ENCODE results near the gene POLR2E. TPM values are rescaled to one million over a fixed set of nuclear protein-coding genes. Genes with fewer than 3 reads are reported as not detected.

The POLR2E gene
- total RNA-seq, 1 donor, result 48.9 TPM

DNA sequence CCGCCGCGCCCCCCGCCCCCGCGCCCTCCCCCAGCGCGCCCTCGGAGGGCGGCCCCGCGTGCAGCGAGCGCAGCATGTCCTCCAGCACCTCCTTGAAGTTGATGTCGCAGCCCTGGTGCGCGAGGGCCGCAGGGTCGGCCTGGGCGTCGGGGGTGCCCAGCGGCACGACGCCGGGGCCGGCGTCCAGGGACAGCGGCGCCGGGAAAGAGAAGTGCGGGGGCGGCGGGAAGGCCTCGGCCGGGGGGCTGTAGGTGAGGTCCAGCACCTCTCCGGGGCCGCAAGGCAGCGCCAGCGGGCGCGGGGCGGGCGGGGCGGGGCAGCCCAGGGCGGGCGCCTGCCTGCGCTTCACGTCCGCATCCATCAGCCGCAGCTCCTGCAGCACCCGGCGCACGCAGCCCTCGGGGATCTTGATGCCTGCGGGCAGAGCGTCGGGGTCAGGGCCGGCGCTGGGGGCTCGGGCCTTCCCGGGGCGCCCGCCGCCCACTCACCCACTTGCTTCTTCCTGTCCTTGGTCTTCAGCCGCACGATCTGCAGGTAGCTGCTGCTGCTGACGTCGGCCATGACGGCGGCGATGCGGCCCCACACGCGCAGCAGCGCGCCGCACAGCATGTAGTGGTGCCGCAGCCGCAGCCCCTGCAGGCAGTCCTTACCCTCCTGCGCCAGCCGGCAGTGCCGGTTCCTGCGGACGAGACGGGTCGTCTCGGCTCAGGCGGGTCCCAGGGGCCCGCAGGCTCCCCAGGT, 13.3 kb upstream of the POLR2E start:
- Histone ChIP-seq H3K4me3 (ENCODE audit: low read length) (no peak overlapping the region), H3K4me1 (ENCODE audit: insufficient read depth, low read length) (peaks cover 30% of the 10 kb centered on the region), H3K9me3 (ENCODE audit: low read depth, low read length) (no peaks in the 10 kb centered on the region)

DNA sequence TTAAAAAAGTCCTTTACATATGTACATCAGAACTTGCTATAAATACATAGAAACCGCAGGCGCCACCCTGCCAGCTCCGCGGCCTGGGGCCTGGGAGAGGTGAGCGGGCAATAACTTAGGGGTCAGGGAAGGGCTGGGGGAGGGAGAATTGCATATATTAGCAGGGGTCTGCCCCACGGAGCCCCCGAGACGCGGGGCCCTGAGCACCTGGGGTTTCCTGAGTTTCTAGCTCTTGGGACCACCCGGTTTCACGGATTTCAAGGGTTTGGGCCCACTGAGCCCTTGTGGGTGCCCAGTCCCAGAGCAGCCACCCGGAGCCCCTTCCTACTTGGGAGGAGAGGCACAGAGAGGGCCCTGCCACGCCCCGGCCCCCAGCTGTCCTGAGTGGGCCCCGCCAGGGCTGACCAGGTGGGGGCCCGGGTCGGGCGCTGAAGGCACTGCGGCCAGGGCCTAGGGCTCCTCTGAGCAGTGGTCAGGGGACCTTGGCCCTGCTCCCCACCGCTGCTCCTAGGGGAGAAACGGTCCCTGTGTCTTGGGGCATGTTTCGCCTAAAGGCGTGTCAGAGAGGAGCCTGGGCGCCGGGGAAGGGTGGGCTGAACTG, 12.6 kb upstream of the POLR2E start:
- Histone ChIP-seq H3K4me3 (ENCODE audit: low read length) (no peak overlapping the region), H3K9me3 (ENCODE audit: low read depth, low read length) (no peaks in the 10 kb centered on the region), H3K4me1 (ENCODE audit: insufficient read depth, low read length) (peaks cover 33% of the 10 kb centered on the region), H3K27me3 (ENCODE audit: insufficient read depth, low read length) (no peaks in the 10 kb centered on the region)

More for the DNA sequence above, 13.3 kb upstream of the POLR2E start:
- H3K27me3 ChIP-seq (ENCODE audit: insufficient read depth, low read length), result no peaks in the 10 kb centered on the region

GRCh38 chr19:1106841-1107660, 11.9 kb upstream of the POLR2E start:
- H3K9me3 ChIP-seq (ENCODE audit: low read depth, low read length), result no peaks in the 10 kb centered on the region
- no peak overlapping the region for H3K4me3 ChIP-seq (ENCODE audit: low read length)
- no peaks in the 10 kb centered on the region for H3K27me3 ChIP-seq (ENCODE audit: insufficient read depth, low read length)
- H3K4me1 ChIP-seq (ENCODE audit: insufficient read depth, low read length), result peaks cover 40% of the 10 kb centered on the region

DNA sequence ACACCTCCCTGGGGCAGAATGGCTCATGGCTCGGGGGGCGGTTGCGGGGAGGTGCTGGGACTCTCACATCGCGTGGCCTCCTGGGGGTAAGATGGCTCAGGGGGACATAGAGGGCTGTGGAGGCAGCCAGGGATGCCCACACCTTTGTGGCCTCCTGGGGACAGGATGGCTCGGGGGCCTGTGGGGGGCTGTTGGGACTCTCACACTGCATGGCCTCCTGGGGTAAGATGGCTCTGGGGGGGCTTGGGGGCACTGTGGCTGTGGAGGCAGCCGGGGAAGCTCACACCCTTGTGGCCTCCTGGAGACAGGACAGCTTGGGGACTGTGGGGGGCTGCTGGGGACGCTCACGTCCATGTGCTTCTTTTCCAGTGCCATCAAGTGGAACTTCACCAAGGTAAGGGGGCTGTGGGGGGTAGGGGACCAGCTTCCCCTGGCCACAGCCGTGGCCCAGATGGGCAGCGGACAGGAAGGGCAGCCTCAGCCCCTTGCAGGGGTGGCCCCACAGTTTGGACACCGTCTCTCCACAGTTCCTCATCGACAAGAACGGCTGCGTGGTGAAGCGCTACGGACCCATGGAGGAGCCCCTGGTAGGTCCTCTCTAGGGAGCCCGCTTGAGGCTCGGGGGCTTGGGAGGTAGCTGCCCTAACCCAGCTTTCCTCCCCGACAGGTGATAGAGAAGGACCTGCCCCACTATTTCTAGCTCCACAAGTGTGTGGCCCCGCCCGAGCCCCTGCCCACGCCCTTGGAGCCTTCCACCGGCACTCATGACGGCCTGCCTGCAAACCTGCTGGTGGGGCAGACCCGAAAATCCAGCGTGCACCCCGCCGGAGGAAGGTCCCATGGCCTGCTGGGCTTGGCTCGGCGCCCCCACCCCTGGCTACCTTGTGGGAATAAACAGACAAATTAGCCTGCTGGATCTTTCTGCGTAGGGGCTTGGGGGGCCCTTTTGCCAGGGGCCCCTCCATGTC, 11.0 kb upstream of the POLR2E start:
- H3K9me3 ChIP-seq (ENCODE audit: low read depth, low read length), result no peaks in the 10 kb centered on the region
- H3K4me3 ChIP-seq (ENCODE audit: low read length), result no peak overlapping the region
- H3K27me3 ChIP-seq (ENCODE audit: insufficient read depth, low read length), result no peaks in the 10 kb centered on the region
- peaks cover 49% of the 10 kb centered on the region for H3K4me1 ChIP-seq (ENCODE audit: insufficient read depth, low read length)

GRCh38 chr19:1105008-1105872, 10.1 kb upstream of the POLR2E start:
- Histone ChIP-seq H3K4me3 (ENCODE audit: low read length) (peak overlapping the region; percentile 62), H3K9me3 (ENCODE audit: low read depth, low read length) (no peaks in the 10 kb centered on the region), H3K4me1 (ENCODE audit: insufficient read depth, low read length) (peaks cover 57% of the 10 kb centered on the region), H3K27me3 (ENCODE audit: insufficient read depth, low read length) (no peaks in the 10 kb centered on the region)

GRCh38 chr19:1104311-1105007, 9.3 kb upstream of the POLR2E start:
- H3K4me1 ChIP-seq (ENCODE audit: insufficient read depth, low read length), result peaks cover 64% of the 10 kb centered on the region
- no peaks in the 10 kb centered on the region for H3K27me3 ChIP-seq (ENCODE audit: insufficient read depth, low read length)
- peak overlapping the region; percentile 62 for H3K4me3 ChIP-seq (ENCODE audit: low read length)
- no peaks in the 10 kb centered on the region for H3K9me3 ChIP-seq (ENCODE audit: low read depth, low read length)

- Histone ChIP-seq H3K9me3 (ENCODE audit: low read depth, low read length) (no peaks in the 10 kb centered on the region), H3K4me1 (ENCODE audit: insufficient read depth, low read length) (peaks cover 71% of the 10 kb centered on the region), H3K4me3 (ENCODE audit: low read length) (peak within 1 kb of the TSS; percentile 62), H3K27me3 (ENCODE audit: insufficient read depth, low read length) (no peaks in the 10 kb centered on the region)
Observed at GRCh38 chr19:1103708-1104310, 8.6 kb upstream of the POLR2E start, which contains the start of gene GPX4. GPX4 (plus strand) TSS chr19:1103994; CDS start chr19:1104044, 50 bp downstream.

GRCh38 chr19:1103132-1103707, 8.0 kb upstream of the POLR2E start:
- no peaks in the 10 kb centered on the region for H3K27me3 ChIP-seq (ENCODE audit: insufficient read depth, low read length)
- no peak overlapping the region for H3K4me3 ChIP-seq (ENCODE audit: low read length)
- H3K9me3 ChIP-seq (ENCODE audit: low read depth, low read length), result no peaks in the 10 kb centered on the region
- H3K4me1 ChIP-seq (ENCODE audit: insufficient read depth, low read length), result peaks cover 76% of the 10 kb centered on the region

- Histone ChIP-seq H3K4me1 (ENCODE audit: insufficient read depth, low read length) (peaks cover 83% of the 10 kb centered on the region), H3K27me3 (ENCODE audit: insufficient read depth, low read length) (no peaks in the 10 kb centered on the region), H3K9me3 (ENCODE audit: low read depth, low read length) (no peaks in the 10 kb centered on the region), H3K4me3 (ENCODE audit: low read length) (no peak overlapping the region)
Observed at GRCh38 chr19:1102407-1103131, 7.4 kb upstream of the POLR2E start.

- Histone ChIP-seq H3K4me3 (ENCODE audit: low read length) (no peak overlapping the region), H3K27me3 (ENCODE audit: insufficient read depth, low read length) (no peaks in the 10 kb centered on the region)
Observed at GRCh38 chr19:1101337-1101698, 6.1 kb upstream of the POLR2E start.

DNA sequence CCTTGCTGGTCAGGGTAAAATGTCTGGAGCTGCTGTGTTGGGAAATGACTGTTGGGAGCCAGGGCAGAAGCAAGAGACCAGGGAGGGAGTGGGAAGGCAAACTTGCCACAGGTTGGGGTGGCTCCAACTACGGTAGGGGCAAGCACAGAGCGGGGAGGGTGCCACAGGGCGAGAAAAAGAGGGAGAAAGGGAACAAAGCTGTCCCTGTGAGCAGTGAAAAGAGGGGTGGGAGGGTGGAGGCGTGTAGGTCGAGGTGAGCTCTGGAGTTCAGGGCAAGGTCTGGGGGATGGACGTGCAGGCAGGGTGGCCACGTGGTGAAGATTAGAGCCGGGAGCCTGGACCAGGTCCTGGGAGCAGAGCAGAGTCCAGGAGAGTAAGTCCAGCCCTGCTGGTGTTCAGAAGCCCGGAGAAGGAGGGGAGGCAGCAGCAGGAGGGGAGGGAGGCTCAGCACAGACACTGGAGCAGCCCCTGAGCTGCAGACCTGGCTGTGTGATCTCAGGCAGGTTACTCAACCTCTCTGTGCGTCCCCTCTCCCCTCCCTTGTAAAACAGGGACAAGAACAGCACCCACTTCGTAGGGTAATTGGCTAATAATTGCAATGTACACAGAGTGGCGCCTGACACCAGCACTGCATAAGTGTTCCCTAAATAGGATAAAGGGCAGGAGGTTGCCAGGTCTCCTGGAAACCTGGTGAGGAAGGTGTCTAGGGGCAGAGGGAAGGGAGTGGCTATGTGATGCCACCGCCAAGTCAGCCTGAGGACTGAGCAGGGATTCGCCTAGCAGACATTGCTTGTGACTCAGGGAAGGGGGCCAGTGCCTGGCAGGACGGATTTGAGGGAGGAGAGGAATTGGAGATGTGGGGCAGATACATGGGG, 3.2 kb upstream of the POLR2E start:
- Histone ChIP-seq H3K9me3 (ENCODE audit: low read depth, low read length) (no peaks in the 10 kb centered on the region), H3K27me3 (ENCODE audit: insufficient read depth, low read length) (no peaks in the 10 kb centered on the region), H3K4me1 (ENCODE audit: insufficient read depth, low read length) (peaks cover 86% of the 10 kb centered on the region), H3K4me3 (ENCODE audit: low read length) (no peak overlapping the region)

More at GRCh38 chr19:1101337-1101698, 6.1 kb upstream of the POLR2E start:
- Histone ChIP-seq H3K4me1 (ENCODE audit: insufficient read depth, low read length) (peaks cover 78% of the 10 kb centered on the region), H3K9me3 (ENCODE audit: low read depth, low read length) (no peaks in the 10 kb centered on the region)

Measured in mononuclear cell (primary cell).